ENCODE measurements around the gene LTB4R.

Gene LTB4R

GRCh38 chr14:24289649-24290280, 21.5 kb upstream of the LTB4R start:
- Histone ChIP-seq H3K36me3 (ENCODE audit: control insufficient read depth in 2 of 2, insufficient read depth in 2 of 2, low read length in 2 of 2) (peaks cover 30 to 36% of the 10 kb centered on the region in 2 donors), H3K27me3 (ENCODE audit: control insufficient read depth in 2 of 2, insufficient read depth in 2 of 2, low read length in 2 of 2) (no peaks in the 10 kb centered on the region), H3K9ac (ENCODE audit: low read depth in 1 of 2, low read length in 2 of 2) (no peak overlapping the region), H3K27ac (ENCODE audit: low read depth in 2 of 2, low read length in 2 of 2) (no peak overlapping the region), H3K4me1 (ENCODE audit: control insufficient read depth in 2 of 2, insufficient read depth in 2 of 2, low read length in 2 of 2) (no peaks in the 10 kb centered on the region), H3K4me3 (ENCODE audit: low read length in 2 of 2) (no peak overlapping the region), H3K9me3 (ENCODE audit: control insufficient read depth in 2 of 2, low read length in 2 of 2) (no peaks in the 10 kb centered on the region)

GRCh38 chr14:24290746-24291145, 20.6 kb upstream of the LTB4R start:
- Histone ChIP-seq H3K27me3 (ENCODE audit: control insufficient read depth in 2 of 2, insufficient read depth in 2 of 2, low read length in 2 of 2) (no peaks in the 10 kb centered on the region), H3K4me3 (ENCODE audit: low read length in 2 of 2) (no peak overlapping the region), H3K36me3 (ENCODE audit: control insufficient read depth in 2 of 2, insufficient read depth in 2 of 2, low read length in 2 of 2) (peaks cover 34 to 42% of the 10 kb centered on the region in 2 donors), H3K9me3 (ENCODE audit: control insufficient read depth in 2 of 2, low read length in 2 of 2) (no peaks in the 10 kb centered on the region), H3K4me1 (ENCODE audit: control insufficient read depth in 2 of 2, insufficient read depth in 2 of 2, low read length in 2 of 2) (no peaks in the 10 kb centered on the region), H3K9ac (ENCODE audit: low read depth in 1 of 2, low read length in 2 of 2) (no peak overlapping the region), H3K27ac (ENCODE audit: low read depth in 2 of 2, low read length in 2 of 2) (no peak overlapping the region)

GRCh38 chr14:24291446-24292117, 19.7 kb upstream of the LTB4R start:
- Histone ChIP-seq H3K27ac (ENCODE audit: low read depth in 2 of 2, low read length in 2 of 2) (no peak overlapping the region), H3K9me3 (ENCODE audit: control insufficient read depth in 2 of 2, low read length in 2 of 2) (no peaks in the 10 kb centered on the region), H3K27me3 (ENCODE audit: control insufficient read depth in 2 of 2, insufficient read depth in 2 of 2, low read length in 2 of 2) (no peaks in the 10 kb centered on the region), H3K4me3 (ENCODE audit: low read length in 2 of 2) (no peak overlapping the region), H3K4me1 (ENCODE audit: control insufficient read depth in 2 of 2, insufficient read depth in 2 of 2, low read length in 2 of 2) (no peaks in the 10 kb centered on the region), H3K9ac (ENCODE audit: low read depth in 1 of 2, low read length in 2 of 2) (no peak overlapping the region), H3K36me3 (ENCODE audit: control insufficient read depth in 2 of 2, insufficient read depth in 2 of 2, low read length in 2 of 2) (peaks cover 41 to 50% of the 10 kb centered on the region in 2 donors)

GRCh38 chr14:24292118-24292807, 19.0 kb upstream of the LTB4R start:
- no peak overlapping the region for H3K4me3 ChIP-seq (ENCODE audit: low read length in 2 of 2)
- H3K27me3 ChIP-seq (ENCODE audit: control insufficient read depth in 2 of 2, insufficient read depth in 2 of 2, low read length in 2 of 2): no peaks in the 10 kb centered on the region
- H3K27ac ChIP-seq (ENCODE audit: low read depth in 2 of 2, low read length in 2 of 2): no peak overlapping the region
- H3K9me3 ChIP-seq (ENCODE audit: control insufficient read depth in 2 of 2, low read length in 2 of 2): no peaks in the 10 kb centered on the region
- H3K4me1 ChIP-seq (ENCODE audit: control insufficient read depth in 2 of 2, insufficient read depth in 2 of 2, low read length in 2 of 2): no peaks in the 10 kb centered on the region
- peaks cover 41 to 50% of the 10 kb centered on the region in 2 donors for H3K36me3 ChIP-seq (ENCODE audit: control insufficient read depth in 2 of 2, insufficient read depth in 2 of 2, low read length in 2 of 2)
- H3K9ac ChIP-seq (ENCODE audit: low read depth in 1 of 2, low read length in 2 of 2): no peak overlapping the region

DNA sequence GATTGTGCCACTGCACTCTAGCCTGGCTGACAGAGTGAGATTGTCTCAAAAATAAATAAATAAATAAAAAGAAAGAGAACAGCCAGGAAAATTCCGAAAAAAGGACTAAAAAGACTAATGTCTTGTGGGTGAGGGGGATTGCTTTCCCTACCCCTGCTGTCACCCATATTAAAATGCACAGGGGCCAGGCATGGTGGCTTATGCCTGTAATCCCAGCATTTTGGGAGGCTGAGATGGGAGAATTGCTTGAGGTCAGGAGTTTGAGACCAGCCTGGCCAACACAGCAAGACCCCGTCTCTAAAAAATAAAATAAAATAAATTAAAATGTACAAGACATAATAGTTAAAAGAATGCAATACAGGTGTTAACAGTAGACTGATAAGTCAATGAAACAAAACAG, 17.8 kb upstream of the LTB4R start:
- Histone ChIP-seq H3K9ac (ENCODE audit: low read depth in 1 of 2, low read length in 2 of 2) (no peak overlapping the region), H3K27me3 (ENCODE audit: control insufficient read depth in 2 of 2, insufficient read depth in 2 of 2, low read length in 2 of 2) (no peaks in the 10 kb centered on the region), H3K4me3 (ENCODE audit: low read length in 2 of 2) (no peak overlapping the region), H3K4me1 (ENCODE audit: control insufficient read depth in 2 of 2, insufficient read depth in 2 of 2, low read length in 2 of 2) (peaks cover 0 to 4% of the 10 kb centered on the region in 2 donors), H3K27ac (ENCODE audit: low read depth in 2 of 2, low read length in 2 of 2) (no peak overlapping the region), H3K9me3 (ENCODE audit: control insufficient read depth in 2 of 2, low read length in 2 of 2) (no peaks in the 10 kb centered on the region), H3K36me3 (ENCODE audit: control insufficient read depth in 2 of 2, insufficient read depth in 2 of 2, low read length in 2 of 2) (peaks cover 41 to 50% of the 10 kb centered on the region in 2 donors)

DNA sequence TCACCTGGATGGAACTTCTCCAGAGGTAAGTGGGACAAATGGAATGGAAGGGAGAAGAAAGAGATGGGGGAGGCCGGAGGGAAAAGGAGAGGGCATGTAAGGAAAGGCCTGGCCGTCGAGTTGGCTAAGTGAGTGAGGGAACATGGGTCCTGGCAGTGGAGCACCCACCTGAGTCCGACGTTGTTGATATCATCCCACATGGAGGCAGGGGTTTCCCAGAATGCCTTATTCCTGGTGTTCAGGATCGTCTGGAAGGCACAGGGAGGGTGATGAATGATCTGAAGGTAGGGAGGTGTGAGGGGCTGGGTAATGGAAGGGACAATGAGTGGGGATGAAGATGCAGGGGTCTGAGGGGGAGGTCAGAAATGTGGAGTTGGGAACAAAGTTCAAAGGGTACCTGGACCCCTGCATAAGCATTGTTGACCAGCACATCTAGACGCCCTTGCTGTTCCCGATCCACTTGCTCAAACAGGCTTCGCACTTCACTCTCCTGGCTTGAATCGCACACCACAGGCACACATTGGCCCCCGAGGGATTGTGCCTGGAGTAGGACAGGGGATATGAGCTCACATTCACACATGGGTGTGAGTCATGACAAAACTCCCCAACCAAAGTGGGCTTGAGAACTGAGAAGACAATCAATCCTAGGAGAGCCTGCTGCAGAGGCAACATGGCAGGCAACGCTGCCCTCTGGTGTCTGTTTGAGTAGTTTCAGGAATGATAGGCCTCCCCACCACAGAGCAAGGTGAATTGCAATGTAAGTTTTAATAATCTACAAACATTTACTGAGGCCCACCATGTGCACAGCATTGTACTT, 14.8 kb upstream of the LTB4R start:
- peaks cover 18% of the 10 kb centered on the region in 2 donors for H3K4me1 ChIP-seq (ENCODE audit: control insufficient read depth in 2 of 2, insufficient read depth in 2 of 2, low read length in 2 of 2)
- no peak overlapping the region for H3K9ac ChIP-seq (ENCODE audit: low read depth in 1 of 2, low read length in 2 of 2)
- H3K27ac ChIP-seq (ENCODE audit: low read depth in 2 of 2, low read length in 2 of 2): no peak overlapping the region

DNA sequence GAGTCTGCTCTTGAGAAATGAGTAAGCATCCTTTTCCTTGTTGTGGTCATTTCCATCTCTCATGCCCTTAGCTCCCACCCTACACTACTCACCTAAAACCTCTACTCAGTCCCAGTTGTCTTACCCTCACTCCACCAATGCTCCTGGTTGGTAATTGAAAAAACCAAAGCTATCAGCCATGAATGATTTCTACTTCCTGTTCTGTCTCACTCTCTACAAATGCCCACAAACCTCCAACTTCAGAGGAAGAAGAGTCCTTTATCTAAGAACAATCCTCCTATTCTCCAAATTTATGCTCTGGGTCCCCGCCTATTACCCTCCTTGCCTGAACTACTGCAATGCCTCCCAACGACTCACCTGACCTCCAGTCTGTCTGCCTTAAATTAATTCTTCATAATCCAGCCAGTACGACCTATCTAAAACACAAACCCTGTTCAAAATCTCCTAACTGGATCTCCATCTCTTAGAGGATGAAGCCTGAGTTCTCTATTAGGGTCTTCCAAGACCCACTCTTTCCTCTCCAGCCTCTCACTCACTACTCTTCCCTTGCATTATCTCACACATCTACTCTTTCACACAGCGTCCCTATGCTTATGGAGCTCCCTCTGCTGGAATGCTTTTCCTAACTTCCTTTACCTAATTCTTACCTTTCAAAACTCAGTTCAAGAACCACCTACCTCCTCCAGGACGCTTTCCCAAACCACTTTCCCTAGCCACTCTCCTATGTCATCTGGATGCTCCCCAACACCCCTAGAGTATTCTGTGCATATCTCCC, 13.9 kb upstream of the LTB4R start:
- peaks cover 18% of the 10 kb centered on the region in 2 donors for H3K4me1 ChIP-seq (ENCODE audit: control insufficient read depth in 2 of 2, insufficient read depth in 2 of 2, low read length in 2 of 2)
- H3K4me3 ChIP-seq (ENCODE audit: low read length in 2 of 2): no peak overlapping the region
- no peak overlapping the region for H3K9ac ChIP-seq (ENCODE audit: low read depth in 1 of 2, low read length in 2 of 2)
- H3K36me3 ChIP-seq (ENCODE audit: control insufficient read depth in 2 of 2, insufficient read depth in 2 of 2, low read length in 2 of 2): peaks cover 24 to 32% of the 10 kb centered on the region in 2 donors
- H3K27me3 ChIP-seq (ENCODE audit: control insufficient read depth in 2 of 2, insufficient read depth in 2 of 2, low read length in 2 of 2): no peaks in the 10 kb centered on the region
- peak overlapping the region in 1 of 2 donors; percentile 27 for H3K27ac ChIP-seq (ENCODE audit: low read depth in 2 of 2, low read length in 2 of 2)
- H3K9me3 ChIP-seq (ENCODE audit: control insufficient read depth in 2 of 2, low read length in 2 of 2): no peaks in the 10 kb centered on the region

More for the DNA sequence above, 14.8 kb upstream of the LTB4R start:
- Histone ChIP-seq H3K36me3 (ENCODE audit: control insufficient read depth in 2 of 2, insufficient read depth in 2 of 2, low read length in 2 of 2) (peaks cover 20 to 32% of the 10 kb centered on the region in 2 donors), H3K4me3 (ENCODE audit: low read length in 2 of 2) (no peak overlapping the region), H3K27me3 (ENCODE audit: control insufficient read depth in 2 of 2, insufficient read depth in 2 of 2, low read length in 2 of 2) (no peaks in the 10 kb centered on the region), H3K9me3 (ENCODE audit: control insufficient read depth in 2 of 2, low read length in 2 of 2) (no peaks in the 10 kb centered on the region)

DNA sequence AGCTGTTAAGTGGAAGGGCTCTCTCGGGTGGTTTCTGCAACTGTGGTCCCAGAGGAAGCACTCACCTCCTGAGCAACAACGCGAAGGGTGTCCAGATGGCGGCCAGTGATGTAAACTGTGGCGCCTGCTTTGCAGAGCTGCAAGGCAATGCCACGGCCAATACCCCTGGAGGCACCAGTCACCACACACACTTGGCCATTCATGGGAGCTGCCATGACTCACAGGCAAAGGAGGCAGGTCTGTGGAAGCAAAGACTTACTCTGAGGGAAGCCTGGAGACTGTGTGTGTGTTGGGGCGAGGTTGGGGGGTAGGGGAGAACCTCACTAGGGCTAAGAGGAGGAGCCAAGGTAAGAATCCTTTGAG, 12.4 kb upstream of the LTB4R start:
- H3K9ac ChIP-seq (ENCODE audit: low read depth in 1 of 2, low read length in 2 of 2): peak overlapping the region; percentile 93 to 94
- peak overlapping the region; percentile 84 to 91 for H3K4me3 ChIP-seq (ENCODE audit: low read length in 2 of 2)
- no peaks in the 10 kb centered on the region for H3K9me3 ChIP-seq (ENCODE audit: control insufficient read depth in 2 of 2, low read length in 2 of 2)
- H3K27me3 ChIP-seq (ENCODE audit: control insufficient read depth in 2 of 2, insufficient read depth in 2 of 2, low read length in 2 of 2): no peaks in the 10 kb centered on the region
- peak overlapping the region; percentile 90 to 91 for H3K27ac ChIP-seq (ENCODE audit: low read depth in 2 of 2, low read length in 2 of 2)
- peaks cover 18% of the 10 kb centered on the region in 2 donors for H3K4me1 ChIP-seq (ENCODE audit: control insufficient read depth in 2 of 2, insufficient read depth in 2 of 2, low read length in 2 of 2)
- peaks cover 32 to 37% of the 10 kb centered on the region in 2 donors for H3K36me3 ChIP-seq (ENCODE audit: control insufficient read depth in 2 of 2, insufficient read depth in 2 of 2, low read length in 2 of 2)
